K562 (cell line): ENCODE measurements around the gene PSAT1. TPM values are rescaled to one million over a fixed set of nuclear protein-coding genes. Genes with fewer than 3 reads are reported as not detected.

Experiments used
- CHAMP1 ChIP-seq: fragments of 450-650 bp; IDR thresholded peaks from 2 replicates; pipeline ENCODE4 v1.6.1; 2016; ENCODE audit warnings: mild to moderate bottlenecking
- CREM ChIP-seq: IDR thresholded peaks from 2 replicates; pipeline ENCODE4 v1.6.1; 2014; ENCODE audit warnings: antibody characterized with exemption, low read depth
- E2F5 ChIP-seq: sonication (generic); formaldehyde crosslinking; IDR thresholded peaks from 2 replicates; pipeline ENCODE4 v1.8.0; 2022; ENCODE audit warnings: mild to moderate bottlenecking, missing genetic modification reagents
- EP400 ChIP-seq: fragments of 450-650 bp; IDR thresholded peaks from 2 replicates; pipeline ENCODE4 v1.6.1; 2017; ENCODE audit warnings: antibody characterized with exemption, mild to moderate bottlenecking, moderate library complexity
- FOSL1 ChIP-seq: fragments of 200-800 bp; sonication (Bioruptor generic); conservative IDR thresholded peaks from 2 replicates; pipeline ENCODE4 v1.6.1; 2016; ENCODE audit warnings: missing genetic modification characterization, missing compliant biosample characterization
- HDAC1 ChIP-seq, 2 experiments: fragments of 450-650 bp; IDR thresholded peaks; 2 replicates each; pipeline ENCODE4 v1.6.1; 2016 to 2017; ENCODE audit warnings: inconsistent platforms in 1 of 2, mild to moderate bottlenecking in 1 of 2, moderate library complexity in 1 of 2
- HMGXB4 ChIP-seq: sonication (generic); formaldehyde crosslinking; IDR thresholded peaks from 2 replicates; pipeline ENCODE4 v1.8.1; 2023; ENCODE audit warnings: mild to moderate bottlenecking, missing genetic modification reagents
- KDM5B ChIP-seq: fragments of 200-600 bp; sonication (generic); IDR thresholded peaks from 2 replicates; pipeline ENCODE4 v1.6.1; 2012; ENCODE audit warnings: low read depth, mild to moderate bottlenecking, moderate library complexity, low read length, control low read depth, inconsistent platforms; ENCODE audit not compliant: insufficient replicate concordance
- L3MBTL2 ChIP-seq: fragments of 450-650 bp; IDR thresholded peaks from 2 replicates; pipeline ENCODE4 v1.6.1; 2016; ENCODE audit warnings: mild to moderate bottlenecking, moderate library complexity
- MCM2 ChIP-seq: fragments of 450-650 bp; IDR thresholded peaks from 2 replicates; pipeline ENCODE4 v1.6.1; 2017; ENCODE audit warnings: low read depth, mild to moderate bottlenecking
- NFIC ChIP-seq: fragments of 450-650 bp; IDR thresholded peaks from 2 replicates; pipeline ENCODE4 v1.6.1; 2017; ENCODE audit warnings: mild to moderate bottlenecking, inconsistent platforms
- PCBP1 ChIP-seq: fragments of 200-400 bp; formaldehyde crosslinking; IDR thresholded peaks from 2 replicates; pipeline ENCODE4 v1.6.1; 2018; ENCODE audit warnings: mild to moderate bottlenecking, low read depth, low read length; ENCODE audit not compliant: poor library complexity, severe bottlenecking
- POLR2A ChIP-seq: fragments of 450-650 bp; conservative IDR thresholded peaks from 2 replicates; pipeline ENCODE4 v1.6.1; 2016
- POLR2B ChIP-seq: fragments of 450-650 bp; IDR thresholded peaks from 2 replicates; pipeline ENCODE4 v1.6.1; 2018; ENCODE audit warnings: low read depth; ENCODE audit not compliant: partially characterized antibody
- POLR2H ChIP-seq: IDR thresholded peaks from 2 replicates; pipeline ENCODE4 v1.6.1; 2016; ENCODE audit warnings: missing genetic modification characterization, low read depth, mild to moderate bottlenecking, control low read depth, missing compliant biosample characterization, moderate library complexity
- PRDM10 ChIP-seq: fragments of 450-650 bp; IDR thresholded peaks from 2 replicates; pipeline ENCODE4 v1.6.1; 2018; ENCODE audit not compliant: partially characterized antibody
- RBM22 ChIP-seq: fragments of 200-400 bp; formaldehyde crosslinking; IDR thresholded peaks from 2 replicates; pipeline ENCODE4 v1.6.1; 2018; ENCODE audit warnings: low read length, low read depth; ENCODE audit not compliant: poor library complexity, severe bottlenecking
- SRSF3 ChIP-seq: fragments of 200-400 bp; formaldehyde crosslinking; IDR thresholded peaks from 2 replicates; pipeline ENCODE4 v1.6.1; 2016; ENCODE audit warnings: mild to moderate bottlenecking, low read length, moderate library complexity; ENCODE audit not compliant: insufficient read depth
- ZNF586 ChIP-seq: fragments of 450-650 bp; formaldehyde crosslinking; conservative IDR thresholded peaks from 2 replicates; pipeline ENCODE4 v1.4.0; 2020; ENCODE audit warnings: mild to moderate bottlenecking, moderate library complexity
- polyA plus RNA-seq, 8 experiments: library from polyadenylated mRNA; depleted of rRNA in 4 of 8; stranded (reverse) in 5 of 8; unstranded in 3 of 8; fragments of >200 nt; fragmentation: Nextera tagmentation in 2 of 8; fragmentation: Illumina TruSeq in 1 of 8; extraction: Ambion mirVana in 2 of 8; extraction: Trizol in 1 of 8; gene quantifications; 2 replicates each; pipeline versions ENCODE4 v1.2.1 to v1.2.3, GENCODE V29; 2011 to 2014; ENCODE audit warnings: inconsistent platforms in 1 of 8, missing spikeins in 1 of 8
- total RNA-seq, 7 experiments: library from RNA; depleted of rRNA in 6 of 7; stranded (reverse); fragments of >200 nt in 6 of 7; fragmentation: Illumina TruSeq in 2 of 7; extraction: Trizol in 2 of 7; gene quantifications; 2 replicates each; pipeline versions ENCODE4 v1.2.1 to v1.2.3, GENCODE V29; 2011 to 2021; ENCODE audit warnings: low replicate concordance in 1 of 7

The PSAT1 gene
- total and polyA plus RNA-seq, 9 of the 15 experiments (the other 6 are each of a cell fraction or from before 2014, with no cell fraction given): 29.7 to 151 (median 98.3) TPM

- TF ChIP-seq POLR2B (peak; percentile 67), KDM5B (peak; percentile 70), PCBP1 (peak; percentile 84), POLR2H (tag) (peak; percentile 83), POLR2A (peak; percentile 76; the same call in 1 of the 2 replicates), E2F5 (CRISPR knock-in tag) (0 out of 2 replicates have a peak, but pooled peaks have one; percentile 20), RBM22 (peak; percentile 36), HDAC1 (IDR thresholded peaks at IDR 0.05) (peak in 1 of 2 experiments; percentile 34; a peak in 1 of 4 replicates), L3MBTL2 (peak; percentile 72), HMGXB4 (CRISPR knock-in tag) (0 out of 2 replicates have a peak, but pooled peaks have one; percentile 35), PRDM10 (peak; percentile 4), CREM (peak; percentile 34; the same call in 1 of the 2 replicates), EP400 (peak; percentile 96), NFIC (no peak), ZNF586 (CRISPR knock-in tag) (no peak), SRSF3 (0 out of 2 replicates have a peak, but pooled peaks have one; percentile 35), MCM2 (no peak), CHAMP1 (peak; percentile 71), FOSL1 (tag) (peak; percentile 68)
These were observed at the start of gene PSAT1 (continued) for GRCh38 chr9:78296893-78297671.
